ENCODE data around the gene MEGF8.

Gene MEGF8

DNA sequence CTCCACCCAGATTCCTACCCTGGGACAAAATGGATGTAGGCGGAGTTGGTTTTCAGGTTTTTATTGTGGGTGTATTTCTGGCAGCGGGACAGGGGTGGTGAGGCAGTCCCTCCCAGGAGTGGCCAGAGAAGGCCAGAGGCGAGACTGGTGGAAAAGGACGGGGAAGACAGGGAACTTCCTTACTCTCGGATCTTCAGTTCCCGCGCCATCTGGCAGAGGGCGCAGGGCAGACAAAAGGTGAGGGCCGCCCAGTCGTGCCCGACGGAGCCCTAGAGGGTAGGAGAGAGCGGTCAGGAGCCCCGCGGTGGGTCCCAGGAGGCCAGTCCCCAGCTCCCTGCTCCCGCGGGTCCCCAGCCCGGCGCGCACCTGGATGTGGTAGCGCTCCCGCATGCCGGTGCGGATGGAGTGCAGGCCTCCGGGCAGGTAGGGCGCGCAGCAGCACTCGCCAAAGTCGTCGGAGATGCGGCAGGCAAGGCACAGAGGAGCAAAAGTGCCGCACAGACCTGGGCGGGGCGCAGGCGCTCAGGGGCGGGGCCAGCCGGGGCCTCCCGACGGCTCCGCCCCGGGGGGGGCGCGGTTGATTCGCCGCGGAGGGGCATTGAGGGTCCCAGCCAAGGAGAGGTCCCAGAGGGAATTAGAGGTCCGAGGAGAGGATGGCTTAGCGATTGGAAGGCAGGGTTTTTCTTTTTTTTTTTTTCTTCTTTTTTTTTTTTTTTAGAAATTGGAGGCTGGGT is 61.7 kb downstream of the MEGF8 start:
- peak; percentile 95 for ATAC-seq
- no peak for TF ChIP-seq TOX (CRISPR knock-in tag; IDR thresholded peaks at IDR 0.05; ENCODE audit: borderline replicate concordance)
- no peak for TF ChIP-seq CSDC2 (CRISPR knock-in tag; IDR thresholded peaks at IDR 0.05)
- no peak for TF ChIP-seq ZC3H10 (CRISPR knock-in tag; IDR thresholded peaks at IDR 0.05)
- TF ChIP-seq GLIS3 (CRISPR knock-in tag; IDR thresholded peaks at IDR 0.05): no peak
- no peak for TF ChIP-seq ESRRG (CRISPR knock-in tag; IDR thresholded peaks at IDR 0.05)
- TF ChIP-seq, protein P1, sequence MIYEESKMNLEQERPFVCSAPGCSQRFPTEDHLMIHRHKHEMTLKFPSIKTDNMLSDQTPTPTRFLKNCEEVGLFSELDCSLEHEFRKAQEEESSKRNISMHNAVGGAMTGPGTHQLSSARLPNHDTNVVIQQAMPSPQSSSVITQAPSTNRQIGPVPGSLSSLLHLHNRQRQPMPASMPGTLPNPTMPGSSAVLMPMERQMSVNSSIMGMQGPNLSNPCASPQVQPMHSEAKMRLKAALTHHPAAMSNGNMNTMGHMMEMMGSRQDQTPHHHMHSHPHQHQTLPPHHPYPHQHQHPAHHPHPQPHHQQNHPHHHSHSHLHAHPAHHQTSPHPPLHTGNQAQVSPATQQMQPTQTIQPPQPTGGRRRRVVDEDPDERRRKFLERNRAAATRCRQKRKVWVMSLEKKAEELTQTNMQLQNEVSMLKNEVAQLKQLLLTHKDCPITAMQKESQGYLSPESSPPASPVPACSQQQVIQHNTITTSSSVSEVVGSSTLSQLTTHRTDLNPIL (CRISPR knock-in tag; IDR thresholded peaks at IDR 0.05; ENCODE audit: low read depth): no peak
- no peak for TF ChIP-seq ARNTL (CRISPR knock-in tag; IDR thresholded peaks at IDR 0.05; ENCODE audit: borderline replicate concordance, low read depth)
- no peak for TF ChIP-seq TCF4 (CRISPR knock-in tag; IDR thresholded peaks at IDR 0.05; ENCODE audit: borderline replicate concordance)
- TF ChIP-seq, protein P2, sequence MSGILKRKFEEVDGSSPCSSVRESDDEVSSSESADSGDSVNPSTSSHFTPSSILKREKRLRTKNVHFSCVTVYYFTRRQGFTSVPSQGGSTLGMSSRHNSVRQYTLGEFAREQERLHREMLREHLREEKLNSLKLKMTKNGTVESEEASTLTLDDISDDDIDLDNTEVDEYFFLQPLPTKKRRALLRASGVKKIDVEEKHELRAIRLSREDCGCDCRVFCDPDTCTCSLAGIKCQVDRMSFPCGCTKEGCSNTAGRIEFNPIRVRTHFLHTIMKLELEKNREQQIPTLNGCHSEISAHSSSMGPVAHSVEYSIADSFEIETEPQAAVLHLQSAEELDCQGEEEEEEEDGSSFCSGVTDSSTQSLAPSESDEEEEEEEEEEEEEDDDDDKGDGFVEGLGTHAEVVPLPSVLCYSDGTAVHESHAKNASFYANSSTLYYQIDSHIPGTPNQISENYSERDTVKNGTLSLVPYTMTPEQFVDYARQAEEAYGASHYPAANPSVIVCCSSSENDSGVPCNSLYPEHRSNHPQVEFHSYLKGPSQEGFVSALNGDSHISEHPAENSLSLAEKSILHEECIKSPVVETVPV (CRISPR knock-in tag; IDR thresholded peaks at IDR 0.05): no peak
- no peak for TF ChIP-seq ZFP3 (CRISPR knock-in tag; IDR thresholded peaks at IDR 0.05)
- TF ChIP-seq, protein P3, sequence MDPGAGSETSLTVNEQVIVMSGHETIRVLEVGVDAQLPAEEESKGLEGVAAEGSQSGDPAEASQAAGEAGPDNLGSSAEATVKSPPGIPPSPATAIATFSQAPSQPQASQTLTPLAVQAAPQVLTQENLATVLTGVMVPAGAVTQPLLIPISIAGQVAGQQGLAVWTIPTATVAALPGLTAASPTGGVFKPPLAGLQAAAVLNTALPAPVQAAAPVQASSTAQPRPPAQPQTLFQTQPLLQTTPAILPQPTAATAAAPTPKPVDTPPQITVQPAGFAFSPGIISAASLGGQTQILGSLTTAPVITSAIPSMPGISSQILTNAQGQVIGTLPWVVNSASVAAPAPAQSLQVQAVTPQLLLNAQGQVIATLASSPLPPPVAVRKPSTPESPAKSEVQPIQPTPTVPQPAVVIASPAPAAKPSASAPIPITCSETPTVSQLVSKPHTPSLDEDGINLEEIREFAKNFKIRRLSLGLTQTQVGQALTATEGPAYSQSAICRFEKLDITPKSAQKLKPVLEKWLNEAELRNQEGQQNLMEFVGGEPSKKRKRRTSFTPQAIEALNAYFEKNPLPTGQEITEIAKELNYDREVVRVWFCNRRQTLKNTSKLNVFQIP (CRISPR knock-in tag; IDR thresholded peaks at IDR 0.05; ENCODE audit: borderline replicate concordance, low read depth): no peak
- no peak for TF ChIP-seq SNAI2 (CRISPR knock-in tag; IDR thresholded peaks at IDR 0.05)
- TF ChIP-seq ISL1 (CRISPR knock-in tag; IDR thresholded peaks at IDR 0.05): no peak
- TF ChIP-seq PPARA (CRISPR knock-in tag; IDR thresholded peaks at IDR 0.05; ENCODE audit: borderline replicate concordance): no peak
- no peak for TF ChIP-seq ZNF70 (CRISPR knock-in tag; IDR thresholded peaks at IDR 0.05)
- TF ChIP-seq, protein P4, sequence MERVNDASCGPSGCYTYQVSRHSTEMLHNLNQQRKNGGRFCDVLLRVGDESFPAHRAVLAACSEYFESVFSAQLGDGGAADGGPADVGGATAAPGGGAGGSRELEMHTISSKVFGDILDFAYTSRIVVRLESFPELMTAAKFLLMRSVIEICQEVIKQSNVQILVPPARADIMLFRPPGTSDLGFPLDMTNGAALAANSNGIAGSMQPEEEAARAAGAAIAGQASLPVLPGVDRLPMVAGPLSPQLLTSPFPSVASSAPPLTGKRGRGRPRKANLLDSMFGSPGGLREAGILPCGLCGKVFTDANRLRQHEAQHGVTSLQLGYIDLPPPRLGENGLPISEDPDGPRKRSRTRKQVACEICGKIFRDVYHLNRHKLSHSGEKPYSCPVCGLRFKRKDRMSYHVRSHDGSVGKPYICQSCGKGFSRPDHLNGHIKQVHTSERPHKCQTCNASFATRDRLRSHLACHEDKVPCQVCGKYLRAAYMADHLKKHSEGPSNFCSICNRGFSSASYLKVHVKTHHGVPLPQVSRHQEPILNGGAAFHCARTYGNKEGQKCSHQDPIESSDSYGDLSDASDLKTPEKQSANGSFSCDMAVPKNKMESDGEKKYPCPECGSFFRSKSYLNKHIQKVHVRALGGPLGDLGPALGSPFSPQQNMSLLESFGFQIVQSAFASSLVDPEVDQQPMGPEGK (CRISPR knock-in tag; IDR thresholded peaks at IDR 0.05; ENCODE audit: borderline replicate concordance): no peak
- no peak for TF ChIP-seq ZNF8 (CRISPR knock-in tag; IDR thresholded peaks at IDR 0.05)
- TF ChIP-seq, protein P5, sequence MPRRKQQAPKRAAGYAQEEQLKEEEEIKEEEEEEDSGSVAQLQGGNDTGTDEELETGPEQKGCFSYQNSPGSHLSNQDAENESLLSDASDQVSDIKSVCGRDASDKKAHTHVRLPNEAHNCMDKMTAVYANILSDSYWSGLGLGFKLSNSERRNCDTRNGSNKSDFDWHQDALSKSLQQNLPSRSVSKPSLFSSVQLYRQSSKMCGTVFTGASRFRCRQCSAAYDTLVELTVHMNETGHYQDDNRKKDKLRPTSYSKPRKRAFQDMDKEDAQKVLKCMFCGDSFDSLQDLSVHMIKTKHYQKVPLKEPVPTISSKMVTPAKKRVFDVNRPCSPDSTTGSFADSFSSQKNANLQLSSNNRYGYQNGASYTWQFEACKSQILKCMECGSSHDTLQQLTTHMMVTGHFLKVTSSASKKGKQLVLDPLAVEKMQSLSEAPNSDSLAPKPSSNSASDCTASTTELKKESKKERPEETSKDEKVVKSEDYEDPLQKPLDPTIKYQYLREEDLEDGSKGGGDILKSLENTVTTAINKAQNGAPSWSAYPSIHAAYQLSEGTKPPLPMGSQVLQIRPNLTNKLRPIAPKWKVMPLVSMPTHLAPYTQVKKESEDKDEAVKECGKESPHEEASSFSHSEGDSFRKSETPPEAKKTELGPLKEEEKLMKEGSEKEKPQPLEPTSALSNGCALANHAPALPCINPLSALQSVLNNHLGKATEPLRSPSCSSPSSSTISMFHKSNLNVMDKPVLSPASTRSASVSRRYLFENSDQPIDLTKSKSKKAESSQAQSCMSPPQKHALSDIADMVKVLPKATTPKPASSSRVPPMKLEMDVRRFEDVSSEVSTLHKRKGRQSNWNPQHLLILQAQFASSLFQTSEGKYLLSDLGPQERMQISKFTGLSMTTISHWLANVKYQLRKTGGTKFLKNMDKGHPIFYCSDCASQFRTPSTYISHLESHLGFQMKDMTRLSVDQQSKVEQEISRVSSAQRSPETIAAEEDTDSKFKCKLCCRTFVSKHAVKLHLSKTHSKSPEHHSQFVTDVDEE (CRISPR knock-in tag; IDR thresholded peaks at IDR 0.05): no peak

DNA sequence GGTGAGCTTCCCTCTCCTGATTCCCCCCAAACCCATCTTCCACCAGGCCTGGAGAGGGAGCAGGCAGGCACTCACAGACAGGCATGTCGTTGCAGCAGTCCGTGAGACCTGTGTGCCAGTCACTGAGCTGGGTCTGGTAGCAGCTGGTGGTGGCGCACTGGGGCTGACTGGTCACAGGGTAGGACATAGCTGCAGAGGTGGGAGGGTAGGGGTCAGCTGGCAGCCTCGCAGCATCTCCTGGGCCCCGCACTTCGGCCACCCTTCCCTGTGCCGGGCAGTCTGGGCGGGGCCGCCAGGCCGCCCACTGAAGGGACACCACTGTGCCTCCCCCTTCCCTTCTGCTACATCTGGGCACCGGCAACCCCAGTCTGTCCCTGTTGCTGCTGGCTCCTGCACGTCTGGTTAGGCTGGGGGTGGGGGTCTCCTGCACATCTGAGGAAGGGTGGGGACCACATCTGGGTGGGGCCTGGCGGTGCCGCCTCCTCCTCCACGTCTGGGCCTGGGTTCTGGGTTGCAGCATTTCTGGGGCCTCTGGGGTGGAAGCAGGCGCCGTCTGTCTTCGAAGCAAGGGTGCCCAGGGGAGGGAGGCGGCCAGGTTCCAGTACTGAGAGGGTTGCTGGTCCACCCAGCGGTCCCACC is 63.5 kb downstream of the MEGF8 start:
- ATAC-seq: no peak
- TF ChIP-seq PPARA (CRISPR knock-in tag; IDR thresholded peaks at IDR 0.05; ENCODE audit: borderline replicate concordance) (no peak), ZC3H10 (CRISPR knock-in tag; IDR thresholded peaks at IDR 0.05) (no peak), ZFP30 (CRISPR knock-in tag; IDR thresholded peaks at IDR 0.05) (no peak), BACH2 (CRISPR knock-in tag; IDR thresholded peaks at IDR 0.05; ENCODE audit: borderline replicate concordance) (no peak), GLIS3 (CRISPR knock-in tag; IDR thresholded peaks at IDR 0.05) (no peak), ESRRG (CRISPR knock-in tag; IDR thresholded peaks at IDR 0.05) (no peak), OSR1 (CRISPR knock-in tag; IDR thresholded peaks at IDR 0.05) (no peak), ZNF565 (CRISPR knock-in tag; conservative IDR thresholded peaks at IDR 0.05; ENCODE audit: low read depth) (no peak), CSDC2 (CRISPR knock-in tag; IDR thresholded peaks at IDR 0.05) (no peak), ZNF70 (CRISPR knock-in tag; IDR thresholded peaks at IDR 0.05) (no peak)
- TF ChIP-seq, protein P5 (CRISPR knock-in tag; IDR thresholded peaks at IDR 0.05): no peak
- TF ChIP-seq, protein P1 (CRISPR knock-in tag; IDR thresholded peaks at IDR 0.05; ENCODE audit: low read depth): no peak
- TF ChIP-seq, protein P4 (CRISPR knock-in tag; IDR thresholded peaks at IDR 0.05; ENCODE audit: borderline replicate concordance): no peak

Data from SK-N-SH treated with all-trans-retinoic acid at 6 μM for 48 hours (cell line).